ENCODE data around the gene PLXDC2.

PLXDC2 gene

DNA sequence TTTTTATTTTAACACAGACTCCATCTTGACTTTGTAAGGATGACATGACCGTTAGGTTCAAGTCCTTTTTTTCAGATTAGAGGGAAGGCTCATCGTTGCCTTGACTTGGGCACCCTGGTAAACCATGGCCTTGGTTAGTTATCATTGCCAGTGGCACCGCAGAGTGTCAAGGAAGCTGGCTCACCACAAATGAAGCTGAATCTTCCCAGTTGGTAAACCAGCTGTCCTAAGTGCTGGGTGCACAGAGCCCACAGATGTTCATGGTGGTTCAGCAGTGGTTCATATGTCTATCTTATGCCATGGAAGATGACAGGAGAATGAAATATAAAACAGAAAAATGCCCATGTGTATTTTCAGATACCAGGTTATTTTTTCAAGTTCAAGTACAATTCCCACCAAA, 273.6 kb downstream of the PLXDC2 start:
- DNase-seq (ENCODE audit: low spot score): no peak

GRCh38 chr10:20090831-20091230, 274.6 kb downstream of the PLXDC2 start:
- DNase-seq (ENCODE audit: low spot score): no peak
- H3K27me3 Mint-ChIP-seq (ENCODE audit: low read depth): no peaks in the 10 kb centered on the region
- no peak overlapping the region for H3K27ac Mint-ChIP-seq
- H3K36me3 Mint-ChIP-seq (ENCODE audit: low read depth): no peaks in the 10 kb centered on the region
- H3K9me3 Mint-ChIP-seq: peaks cover 15% of the 10 kb centered on the region
- no peak overlapping the region for H3K4me3 Mint-ChIP-seq
- H3K4me1 Mint-ChIP-seq (ENCODE audit: low read depth): no peaks in the 10 kb centered on the region

More for the DNA sequence above, 273.6 kb downstream of the PLXDC2 start:
- no peaks in the 10 kb centered on the region for H3K4me1 Mint-ChIP-seq (ENCODE audit: low read depth)
- H3K27me3 Mint-ChIP-seq (ENCODE audit: low read depth): no peaks in the 10 kb centered on the region
- H3K36me3 Mint-ChIP-seq (ENCODE audit: low read depth): no peaks in the 10 kb centered on the region
- no peak overlapping the region for H3K4me3 Mint-ChIP-seq
- no peak overlapping the region for H3K27ac Mint-ChIP-seq
- H3K9me3 Mint-ChIP-seq: peaks cover 15% of the 10 kb centered on the region

GRCh38 chr10:20091698-20092097, 275.5 kb downstream of the PLXDC2 start:
- Mint-ChIP-seq H3K36me3 (ENCODE audit: low read depth) (no peaks in the 10 kb centered on the region), H3K27ac (no peak overlapping the region), H3K4me1 (ENCODE audit: low read depth) (no peaks in the 10 kb centered on the region), H3K4me3 (no peak overlapping the region), H3K9me3 (peaks cover 14% of the 10 kb centered on the region), H3K27me3 (ENCODE audit: low read depth) (no peaks in the 10 kb centered on the region)
- DNase-seq (ENCODE audit: low spot score): no peak

DNA sequence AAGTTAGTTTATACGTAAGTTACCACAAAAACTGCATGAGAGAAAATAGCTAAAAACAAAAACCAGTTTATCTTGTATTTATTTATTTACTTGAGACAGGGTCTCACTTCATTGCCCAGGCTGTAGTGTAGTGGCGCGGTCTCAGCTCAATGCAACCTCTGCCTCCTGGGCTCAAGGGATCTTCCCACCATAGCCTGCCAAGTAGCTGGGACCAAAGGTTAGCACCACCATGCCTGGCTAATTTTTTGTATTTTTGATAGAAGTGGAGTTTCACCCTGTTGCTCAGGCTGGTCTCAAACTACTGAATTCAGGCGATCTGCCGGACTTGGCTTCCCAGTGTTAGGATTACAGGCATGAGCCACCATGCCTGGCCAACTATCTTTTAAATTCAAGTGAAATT, 277.4 kb downstream of the PLXDC2 start:
- H3K9me3 Mint-ChIP-seq: peaks cover 14% of the 10 kb centered on the region
- no peaks in the 10 kb centered on the region for H3K36me3 Mint-ChIP-seq (ENCODE audit: low read depth)
- DNase-seq (ENCODE audit: low spot score): no peak
- no peaks in the 10 kb centered on the region for H3K4me1 Mint-ChIP-seq (ENCODE audit: low read depth)
- no peak overlapping the region for H3K27ac Mint-ChIP-seq
- H3K4me3 Mint-ChIP-seq: no peak overlapping the region
- H3K27me3 Mint-ChIP-seq (ENCODE audit: low read depth): no peaks in the 10 kb centered on the region

DNA sequence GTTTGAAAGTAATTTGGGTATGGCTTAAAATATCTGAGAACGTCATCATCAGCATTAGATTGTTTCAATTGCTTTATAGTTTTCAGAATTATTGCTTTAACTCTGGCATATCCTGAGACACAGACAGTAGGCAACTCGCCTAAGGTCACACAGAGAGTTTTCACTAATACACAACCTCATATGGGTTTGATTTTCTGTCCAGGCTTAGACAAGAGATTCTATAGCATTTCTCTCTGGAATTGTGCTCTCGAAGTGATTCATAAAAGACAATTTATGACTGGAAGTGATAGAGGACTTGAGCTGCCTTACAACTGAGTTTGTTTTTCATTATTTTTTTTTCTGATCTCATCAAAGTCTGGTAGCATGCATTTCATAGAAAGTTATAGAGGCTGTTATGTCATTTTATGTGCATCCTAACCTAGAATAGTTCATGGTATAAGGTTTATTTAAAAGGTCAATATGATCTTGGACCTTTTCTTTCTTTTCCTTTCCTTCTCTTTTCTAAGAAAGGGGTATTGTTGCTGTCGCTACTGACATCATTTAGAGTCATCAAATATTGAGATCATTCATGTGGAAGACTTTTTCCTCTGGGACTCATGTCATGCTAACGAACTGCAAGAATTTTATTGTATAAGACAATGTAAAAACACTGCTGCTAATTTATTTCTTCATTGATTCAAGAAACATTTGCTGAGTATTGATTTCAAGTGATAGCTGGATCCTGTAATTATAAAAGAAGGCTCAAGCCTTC, 278.2 kb downstream of the PLXDC2 start:
- H3K4me3 Mint-ChIP-seq: no peak overlapping the region
- H3K4me1 Mint-ChIP-seq (ENCODE audit: low read depth): no peaks in the 10 kb centered on the region
- H3K27ac Mint-ChIP-seq: no peak overlapping the region
- no peaks in the 10 kb centered on the region for H3K27me3 Mint-ChIP-seq (ENCODE audit: low read depth)
- DNase-seq (ENCODE audit: low spot score): no peak
- no peaks in the 10 kb centered on the region for H3K36me3 Mint-ChIP-seq (ENCODE audit: low read depth)
- H3K9me3 Mint-ChIP-seq: peaks cover 14% of the 10 kb centered on the region

- DNase-seq (ENCODE audit: low spot score): no peak
- Mint-ChIP-seq H3K27me3 (ENCODE audit: low read depth) (no peaks in the 10 kb centered on the region), H3K27ac (no peak overlapping the region), H3K36me3 (ENCODE audit: low read depth) (no peaks in the 10 kb centered on the region), H3K9me3 (peaks cover 16% of the 10 kb centered on the region), H3K4me1 (ENCODE audit: low read depth) (no peaks in the 10 kb centered on the region), H3K4me3 (no peak overlapping the region)
These were observed 283.9 kb downstream of the PLXDC2 start for GRCh38 chr10:20100171-20100570.

GRCh38 chr10:20105236-20105635, 289.0 kb downstream of the PLXDC2 start:
- Mint-ChIP-seq H3K9me3 (peaks cover 11% of the 10 kb centered on the region), H3K36me3 (ENCODE audit: low read depth) (no peaks in the 10 kb centered on the region), H3K4me1 (ENCODE audit: low read depth) (no peaks in the 10 kb centered on the region), H3K27ac (no peak overlapping the region), H3K4me3 (no peak overlapping the region), H3K27me3 (ENCODE audit: low read depth) (no peaks in the 10 kb centered on the region)
- DNase-seq (ENCODE audit: low spot score): no peak

GRCh38 chr10:20105931-20106330, 289.7 kb downstream of the PLXDC2 start:
- peaks cover 11% of the 10 kb centered on the region for H3K9me3 Mint-ChIP-seq
- H3K4me1 Mint-ChIP-seq (ENCODE audit: low read depth): no peaks in the 10 kb centered on the region
- no peaks in the 10 kb centered on the region for H3K27me3 Mint-ChIP-seq (ENCODE audit: low read depth)
- no peak overlapping the region for H3K27ac Mint-ChIP-seq
- H3K4me3 Mint-ChIP-seq: no peak overlapping the region
- no peak for DNase-seq (ENCODE audit: low spot score)
- no peaks in the 10 kb centered on the region for H3K36me3 Mint-ChIP-seq (ENCODE audit: low read depth)

- no peak overlapping the region for H3K4me3 Mint-ChIP-seq
These were observed 291.8 kb downstream of the PLXDC2 start for GRCh38 chr10:20108021-20108420.

GRCh38 chr10:20109613-20110012, 293.4 kb downstream of the PLXDC2 start:
- Mint-ChIP-seq H3K36me3 (ENCODE audit: low read depth) (no peaks in the 10 kb centered on the region), H3K4me3 (no peak overlapping the region), H3K9me3 (peaks cover 6% of the 10 kb centered on the region), H3K27ac (no peak overlapping the region), H3K4me1 (ENCODE audit: low read depth) (no peaks in the 10 kb centered on the region), H3K27me3 (ENCODE audit: low read depth) (no peaks in the 10 kb centered on the region)
- no peak for DNase-seq (ENCODE audit: low spot score)

More at GRCh38 chr10:20108021-20108420, 291.8 kb downstream of the PLXDC2 start:
- no peak for DNase-seq (ENCODE audit: low spot score)
- H3K4me1 Mint-ChIP-seq (ENCODE audit: low read depth): no peaks in the 10 kb centered on the region
- peaks cover 4% of the 10 kb centered on the region for H3K9me3 Mint-ChIP-seq
- H3K27me3 Mint-ChIP-seq (ENCODE audit: low read depth): no peaks in the 10 kb centered on the region
- no peaks in the 10 kb centered on the region for H3K36me3 Mint-ChIP-seq (ENCODE audit: low read depth)
- H3K27ac Mint-ChIP-seq: no peak overlapping the region

DNA sequence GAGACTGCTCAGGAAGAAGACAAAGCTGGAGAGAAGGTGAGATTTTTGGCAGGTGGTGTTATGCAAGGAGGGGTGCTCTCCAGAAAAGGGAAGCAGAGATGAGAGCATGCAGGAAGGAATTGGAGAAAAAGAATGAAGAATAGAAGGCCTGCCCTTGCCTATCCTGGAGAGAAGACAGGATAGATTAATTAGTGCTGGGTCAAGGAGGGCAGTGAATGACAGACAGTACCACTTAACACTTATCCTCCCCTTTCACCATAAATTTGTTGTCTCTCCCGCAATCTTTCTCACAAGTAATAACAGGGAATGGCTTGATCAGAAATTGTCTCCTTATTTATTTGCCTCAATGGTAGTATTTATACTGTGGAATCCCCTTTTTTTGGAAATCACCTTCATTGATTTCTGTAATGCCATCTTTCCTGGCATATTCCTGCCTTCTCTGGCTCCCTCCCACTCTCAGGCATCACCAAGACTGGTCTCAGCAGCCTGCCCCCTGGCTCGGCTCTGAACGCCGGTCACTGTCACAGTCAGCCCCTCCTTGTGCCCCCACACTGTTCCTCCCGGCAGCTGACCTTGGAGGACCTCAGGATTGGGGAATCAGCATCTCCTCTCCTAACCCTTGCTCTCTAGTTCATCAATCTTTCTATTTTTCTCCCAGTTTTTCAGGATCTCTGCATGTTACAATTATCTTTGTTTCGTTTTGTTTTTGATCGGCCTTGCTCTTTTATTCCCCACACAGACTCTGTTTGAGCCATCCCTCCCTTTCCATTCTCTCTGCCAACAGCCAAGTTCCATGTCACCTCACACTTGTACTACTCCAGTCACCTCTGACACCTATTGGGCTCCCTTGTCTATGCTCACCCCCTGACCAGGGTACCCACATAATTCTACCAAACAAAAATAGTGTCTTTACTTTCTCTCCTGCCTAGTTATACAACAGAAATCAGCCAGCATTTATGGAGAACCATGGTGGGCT, 294.2 kb downstream of the PLXDC2 start:
- no peaks in the 10 kb centered on the region for H3K27me3 Mint-ChIP-seq (ENCODE audit: low read depth)
- peaks cover 6% of the 10 kb centered on the region for H3K9me3 Mint-ChIP-seq
- H3K36me3 Mint-ChIP-seq (ENCODE audit: low read depth): no peaks in the 10 kb centered on the region
- H3K4me1 Mint-ChIP-seq (ENCODE audit: low read depth): no peaks in the 10 kb centered on the region
- DNase-seq (ENCODE audit: low spot score): no peak
- H3K4me3 Mint-ChIP-seq: no peak overlapping the region
- H3K27ac Mint-ChIP-seq: no peak overlapping the region

- no peak overlapping the region for H3K4me3 Mint-ChIP-seq
- H3K4me1 Mint-ChIP-seq (ENCODE audit: low read depth): no peaks in the 10 kb centered on the region
- H3K27ac Mint-ChIP-seq: no peak overlapping the region
- H3K9me3 Mint-ChIP-seq: peaks cover 11% of the 10 kb centered on the region
- no peak for DNase-seq (ENCODE audit: low spot score)
- no peaks in the 10 kb centered on the region for H3K36me3 Mint-ChIP-seq (ENCODE audit: low read depth)
- H3K27me3 Mint-ChIP-seq (ENCODE audit: low read depth): no peaks in the 10 kb centered on the region
These were observed 297.9 kb downstream of the PLXDC2 start for GRCh38 chr10:20114179-20114578.

DNA sequence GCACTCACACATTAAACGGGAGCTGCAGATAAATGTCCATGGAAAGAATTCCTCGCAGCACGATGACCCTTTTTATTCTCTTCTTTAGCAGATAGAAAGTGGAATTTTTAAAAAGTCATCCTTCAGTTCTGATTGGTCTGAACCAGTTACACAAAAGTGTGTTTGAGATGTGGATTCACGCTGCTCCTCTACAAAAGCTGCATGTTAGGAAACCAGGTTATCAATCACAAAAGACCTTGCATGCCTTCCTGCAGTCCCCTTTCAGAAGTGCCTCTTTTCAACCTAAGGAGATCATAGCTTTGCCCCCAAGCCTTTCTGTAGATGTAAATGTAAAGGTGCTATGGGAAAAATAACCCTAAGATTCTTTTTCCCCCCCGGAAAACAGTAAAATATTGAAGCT, 299.7 kb downstream of the PLXDC2 start:
- no peak for DNase-seq (ENCODE audit: low spot score)
- Mint-ChIP-seq H3K4me3 (no peak overlapping the region), H3K4me1 (ENCODE audit: low read depth) (no peaks in the 10 kb centered on the region), H3K27me3 (ENCODE audit: low read depth) (no peaks in the 10 kb centered on the region), H3K36me3 (ENCODE audit: low read depth) (no peaks in the 10 kb centered on the region), H3K9me3 (peaks cover 15% of the 10 kb centered on the region), H3K27ac (no peak overlapping the region)

DNA sequence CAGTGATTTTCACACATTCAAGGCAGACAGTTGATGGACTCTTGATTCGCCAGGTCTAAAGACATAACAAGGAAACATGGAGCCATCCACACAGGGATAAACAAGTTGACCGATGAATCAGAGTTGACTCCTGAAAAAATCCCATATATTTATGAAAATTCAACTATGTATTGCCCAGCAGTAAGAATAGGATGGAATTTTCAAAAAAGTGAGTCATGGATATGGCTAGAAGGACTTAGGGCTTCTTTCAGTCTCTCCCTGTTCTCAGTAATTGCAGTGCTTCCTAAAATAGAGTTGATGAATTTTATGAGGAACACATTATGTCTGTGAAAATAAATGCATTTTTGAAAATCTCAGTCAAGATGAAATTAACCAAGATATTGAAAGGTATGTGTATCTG, 301.2 kb downstream of the PLXDC2 start:
- no peaks in the 10 kb centered on the region for H3K4me1 Mint-ChIP-seq (ENCODE audit: low read depth)
- peaks cover 27% of the 10 kb centered on the region for H3K9me3 Mint-ChIP-seq
- no peaks in the 10 kb centered on the region for H3K27me3 Mint-ChIP-seq (ENCODE audit: low read depth)
- H3K36me3 Mint-ChIP-seq (ENCODE audit: low read depth): no peaks in the 10 kb centered on the region
- DNase-seq (ENCODE audit: low spot score): no peak
- no peak overlapping the region for H3K27ac Mint-ChIP-seq
- H3K4me3 Mint-ChIP-seq: no peak overlapping the region

All from T-helper 2 cell treated with Interferon-gamma antibody and Interleukin-4, amounts not matched to agents 5 μg/mL and 100 μg/mL, for 36 hours (primary cell).